NCI-H2081 (cell line): ENCODE results near the gene BBS1.
"Not testable (repeated sequence)": the region's sequence is repeated elsewhere in the genome, so short reads cannot be mapped to it uniquely, and the experiment has no call there.

ENCODE experiments used
- DNase-seq, 2 experiments: peaks; one replicate each; lab custom pipeline; 2025; lab: John Stamatoyannopoulos, UW

BBS1 gene

DNA sequence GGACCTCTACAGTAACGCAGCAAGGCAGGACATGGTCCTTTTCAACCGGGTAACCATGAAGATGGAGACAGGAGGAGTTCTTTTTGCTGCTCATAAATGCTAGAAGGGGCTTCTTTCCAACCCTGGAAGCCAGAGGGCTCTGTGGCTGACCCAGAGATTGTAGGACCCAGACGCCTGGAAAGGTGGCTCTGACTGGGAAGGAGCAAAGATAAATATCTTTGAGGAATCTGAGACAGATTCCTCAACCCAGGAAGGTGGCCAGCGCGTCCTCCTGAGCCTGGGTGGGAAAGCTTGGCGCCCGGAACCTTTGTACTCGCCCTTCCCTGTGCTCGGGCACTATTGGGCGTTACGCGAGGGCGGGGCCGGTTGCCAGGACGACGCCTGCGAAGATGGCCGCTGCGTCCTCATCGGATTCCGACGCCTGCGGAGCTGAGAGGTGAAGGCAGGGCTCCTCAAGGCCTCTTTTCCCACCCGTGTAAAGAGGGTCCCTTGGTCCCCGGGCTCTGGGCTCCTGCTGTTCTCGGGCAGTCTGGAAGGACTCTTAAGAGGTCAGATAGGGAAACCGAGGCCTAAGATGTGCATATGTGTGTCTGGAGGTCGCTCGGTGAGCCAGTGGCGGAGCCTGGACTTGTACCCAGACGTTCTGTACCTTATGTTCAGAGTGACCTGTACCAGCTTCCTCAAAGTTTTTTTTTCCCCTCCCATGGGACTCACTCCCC lies at the start of gene BBS1:
Gene BBS1, plus strand, starts transcription at position 365 of the 719 bp plus-strand sequence. Its CDS starts 25 bp downstream, at position 390.
- DNase-seq = peak; percentile 68 to 76

DNA sequence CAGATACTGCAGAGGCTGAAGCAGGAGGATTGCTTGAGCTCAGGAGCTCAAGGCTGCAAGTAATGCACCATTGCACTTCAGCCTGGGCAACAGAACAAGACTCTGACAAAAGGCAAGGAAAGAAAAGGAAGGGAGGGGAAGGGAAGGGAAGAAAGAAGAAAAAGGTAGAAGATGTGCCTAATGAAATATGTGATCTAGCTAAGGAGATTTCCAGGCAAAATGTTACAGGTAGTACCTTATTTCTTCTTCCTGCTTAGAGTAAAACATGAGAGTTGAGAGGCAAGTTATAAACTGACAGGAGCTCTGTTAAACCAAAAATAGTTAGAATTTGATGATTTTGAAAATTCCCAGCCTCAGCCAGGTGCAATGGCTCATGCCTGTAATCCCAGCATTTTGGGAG lies 48.4 kb upstream of the BBS1 start:
- no peak for DNase-seq

DNA sequence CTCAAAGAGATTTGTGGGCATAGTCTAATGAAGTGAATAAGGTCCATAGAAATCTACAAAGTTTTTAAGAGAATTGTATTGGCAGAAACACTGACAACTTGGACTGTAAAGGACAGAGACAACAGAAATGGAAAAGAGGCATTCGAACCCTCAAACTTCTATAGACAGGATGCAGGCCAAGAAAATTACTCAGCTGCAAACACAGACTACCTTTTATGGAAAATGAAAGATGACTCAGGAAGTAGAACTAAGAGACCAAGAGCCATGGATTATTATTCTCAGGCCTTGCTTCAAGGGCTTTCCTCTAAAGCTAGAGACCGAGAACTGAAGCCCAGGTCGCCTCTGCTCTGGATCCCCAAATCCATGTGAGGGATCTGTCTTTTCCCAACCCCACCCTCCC lies 47.5 kb upstream of the BBS1 start:
- no peak for DNase-seq

DNA sequence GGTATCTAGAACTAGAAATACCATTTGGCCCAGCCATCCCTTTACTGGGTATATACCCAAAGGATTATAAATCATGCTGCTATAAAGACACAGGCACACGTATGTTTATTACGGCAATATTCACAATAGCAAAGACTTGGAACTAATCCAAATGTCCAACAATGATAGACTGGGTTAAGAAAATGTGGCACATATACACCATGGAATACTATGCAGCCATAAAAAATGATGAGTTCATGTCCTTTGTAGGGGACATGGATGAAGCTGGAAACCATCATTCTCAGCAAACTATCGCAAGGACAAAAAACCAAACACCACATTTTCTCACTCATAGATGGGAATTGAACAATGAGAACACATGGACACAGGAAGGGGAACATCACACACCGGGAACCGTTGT lies 46.3 kb upstream of the BBS1 start:
- not testable (repeated sequence) for DNase-seq

DNA sequence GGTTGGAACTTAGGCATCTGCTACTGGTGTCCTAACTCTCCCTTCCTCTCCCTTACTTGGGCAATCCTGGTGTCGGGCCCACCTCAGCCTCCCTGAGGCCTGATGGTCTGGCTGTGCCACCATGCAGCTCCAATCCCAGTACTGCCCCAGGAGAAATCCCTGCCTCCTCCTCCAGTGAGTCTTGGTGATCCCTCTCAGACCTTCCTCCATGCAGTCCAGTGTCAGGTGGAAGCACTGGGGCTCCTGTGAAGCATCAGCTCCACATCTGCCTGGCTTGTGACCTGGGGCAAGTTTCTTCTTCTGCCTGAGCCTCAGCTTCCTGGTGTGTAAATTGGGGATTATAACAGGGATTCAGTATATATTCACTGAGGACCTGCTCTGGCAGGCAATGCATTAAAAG lies 45.5 kb upstream of the BBS1 start:
- no peak for DNase-seq

DNA sequence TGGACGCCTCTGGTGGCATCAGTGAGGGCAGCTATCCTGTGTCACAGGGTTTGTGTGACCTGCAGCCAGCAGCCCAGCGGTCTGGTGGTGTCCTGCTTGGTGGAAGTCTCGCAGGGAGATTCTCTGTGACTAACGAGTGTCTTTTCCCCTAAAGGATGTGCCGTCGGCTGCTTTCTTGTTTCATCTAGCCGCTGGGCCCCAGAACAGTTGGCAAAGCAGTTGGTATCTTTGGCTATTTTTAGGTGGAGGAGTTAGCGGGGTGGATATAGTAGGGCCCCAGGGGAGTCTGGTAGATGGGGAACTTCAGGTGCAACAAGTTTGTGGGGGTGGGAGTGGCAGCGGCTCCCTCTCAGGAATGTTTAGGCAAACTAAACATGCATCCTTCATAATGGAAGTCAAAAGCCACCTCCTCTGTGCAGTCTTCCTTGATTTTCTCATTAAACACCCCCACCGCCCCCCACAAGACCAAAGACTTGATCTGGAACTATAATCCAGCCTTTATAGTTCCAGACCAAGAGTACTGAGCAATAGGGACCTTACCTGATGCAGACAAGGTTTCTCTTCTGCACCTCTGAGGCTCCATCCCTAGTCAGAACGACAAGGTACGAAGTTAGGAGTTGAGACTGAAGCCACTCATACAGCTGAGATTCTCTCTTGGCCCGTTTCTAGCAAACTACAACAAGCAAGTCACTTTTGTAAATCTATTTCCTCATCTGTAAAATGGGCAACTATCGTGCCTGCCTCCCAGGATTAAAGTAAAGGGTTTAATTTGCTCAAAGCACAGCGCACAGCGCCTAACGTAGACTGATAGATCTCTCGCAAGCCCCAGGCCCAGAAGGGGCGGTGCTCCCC lies 44.8 kb upstream of the BBS1 start:
- DNase-seq = no peak

DNA sequence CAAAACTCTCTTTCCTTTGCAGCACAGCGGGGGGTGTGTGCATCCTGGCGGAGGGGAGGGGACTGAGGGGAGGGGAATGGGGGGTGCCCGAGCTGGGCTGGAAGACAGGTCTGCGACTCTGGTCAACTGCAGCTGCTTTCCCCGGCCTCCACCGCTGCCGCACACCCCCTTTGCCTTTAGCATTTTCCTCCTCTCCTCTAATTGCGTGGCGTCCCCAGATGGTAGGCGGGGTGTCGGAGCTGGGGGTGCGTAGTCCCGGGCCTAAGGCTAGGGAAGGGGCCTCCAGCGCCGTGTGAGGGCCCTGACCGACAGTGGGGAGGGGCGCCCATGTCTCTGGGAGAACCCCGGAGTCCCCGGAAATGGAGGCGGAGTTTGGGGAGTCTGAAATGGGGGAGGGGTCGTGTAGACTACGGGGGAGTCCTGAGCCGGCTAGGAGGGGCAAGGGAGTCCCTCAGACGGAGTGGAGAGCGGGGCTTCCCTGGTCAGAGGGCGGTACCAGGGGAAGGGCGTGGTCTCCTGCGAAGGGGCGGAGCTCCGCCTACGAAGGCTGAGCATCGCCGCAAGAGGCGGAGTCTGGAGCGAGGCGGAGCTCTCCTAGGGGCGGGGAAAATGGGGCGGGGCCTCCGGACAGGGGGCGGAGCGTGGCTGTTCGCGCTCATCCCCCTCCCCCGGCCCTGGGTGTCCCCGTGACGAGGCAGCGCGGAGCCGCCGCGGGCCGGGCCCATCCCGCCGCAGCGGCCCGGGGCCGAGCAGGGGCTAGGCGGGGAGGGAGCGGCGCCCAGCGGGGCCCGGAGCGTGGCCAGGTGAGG lies 44.0 kb upstream of the BBS1 start, which contains the start of gene PELI3:
Gene PELI3, plus strand, starts transcription at position 681 of the 809 bp plus-strand sequence. CDS start 1,224 bp downstream, outside the sequence.
- DNase-seq = peak; percentile 76 to 88

DNA sequence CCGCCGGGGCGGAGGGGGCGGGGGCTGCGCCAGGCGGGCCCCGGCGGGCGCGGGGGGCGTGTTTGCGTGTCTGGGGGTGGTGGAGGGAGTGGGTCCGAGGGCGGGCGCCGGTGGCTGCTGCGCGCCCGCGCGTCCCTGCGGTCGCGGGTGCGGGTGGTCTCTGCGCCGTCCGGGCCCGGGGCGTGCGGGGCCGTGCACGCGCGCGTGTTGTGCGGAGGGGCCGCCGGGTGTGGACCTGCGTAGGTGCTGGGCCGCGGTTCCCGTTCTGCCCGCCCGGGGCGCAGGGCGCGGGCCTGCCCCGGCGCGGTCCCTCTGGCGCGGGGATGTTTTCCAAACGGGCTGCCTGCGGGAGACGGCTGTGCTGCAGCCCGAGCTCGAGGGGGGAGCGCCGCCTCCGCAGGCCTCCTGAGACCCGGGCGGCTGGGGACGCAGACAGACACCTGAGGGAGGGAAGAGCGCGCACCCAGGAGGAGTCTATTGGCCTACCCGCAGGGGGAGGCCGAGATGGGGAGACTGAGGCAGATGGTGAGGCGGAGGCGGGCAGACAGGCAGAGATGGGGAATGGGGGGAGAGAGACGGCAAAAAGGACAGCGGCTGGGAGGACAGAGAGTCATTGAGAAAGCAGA lies 43.3 kb upstream of the BBS1 start:
- DNase-seq = no peak

DNA sequence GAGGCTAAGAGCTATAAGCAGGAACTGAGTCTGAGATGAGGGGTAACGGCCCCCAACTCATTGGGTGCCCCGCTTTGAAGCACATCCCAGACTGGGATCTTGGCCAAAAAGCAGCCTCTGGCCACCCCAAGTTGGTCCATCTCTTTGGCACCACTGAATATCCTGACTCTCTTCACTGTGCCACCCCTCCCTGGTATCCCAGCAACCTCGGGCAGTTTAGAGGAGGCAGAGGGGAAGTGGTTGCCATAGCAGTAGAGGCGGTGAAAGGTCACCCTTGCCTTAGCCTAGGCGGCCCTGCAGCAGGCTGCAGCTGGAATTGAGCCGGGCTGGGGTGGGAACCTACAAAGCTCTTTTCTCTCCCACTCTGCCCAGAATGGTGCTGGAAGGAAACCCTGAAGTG lies 42.7 kb upstream of the BBS1 start:
- peak in 1 of 2 experiments; percentile 20 for DNase-seq

DNA sequence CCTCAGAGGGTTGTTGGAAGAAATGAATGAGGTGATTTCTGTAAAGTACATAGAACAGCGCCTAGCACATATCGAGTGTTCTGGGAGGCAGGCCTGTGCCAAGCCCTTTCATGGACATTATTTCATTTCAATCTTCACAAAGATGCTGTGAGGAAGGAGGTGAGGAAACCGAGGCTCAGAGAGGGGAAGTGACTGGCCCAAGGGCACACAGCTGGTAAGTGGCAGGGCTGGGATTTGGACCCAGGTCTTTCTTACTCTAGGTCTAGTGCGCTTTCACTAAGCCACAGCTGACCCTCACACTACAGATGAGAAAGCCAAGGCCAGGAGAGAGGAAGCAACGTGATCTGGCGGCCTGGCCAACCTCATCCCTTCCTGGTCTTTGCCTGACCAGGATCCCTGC lies 41.7 kb upstream of the BBS1 start:
- DNase-seq = no peak

DNA sequence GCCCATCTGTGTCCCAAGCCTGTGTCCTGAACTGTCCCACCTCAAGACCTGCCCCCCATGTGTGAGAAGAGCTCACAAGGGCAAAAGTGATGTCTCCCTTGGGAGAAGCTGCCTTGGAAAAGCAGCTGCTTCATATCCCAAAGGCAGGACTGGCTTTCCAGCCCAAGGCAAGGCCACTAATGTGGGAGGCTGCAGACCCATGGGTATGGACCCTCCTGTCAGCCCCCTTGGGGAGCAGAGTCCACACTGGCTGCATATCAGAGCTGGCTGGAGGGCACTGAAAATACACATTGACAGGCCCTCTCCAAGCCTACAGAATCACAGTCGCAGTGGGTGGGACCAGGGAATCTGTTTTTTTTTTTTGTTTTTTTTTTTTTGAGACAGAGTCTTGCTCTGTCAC lies 41.0 kb upstream of the BBS1 start:
- DNase-seq = no peak

DNA sequence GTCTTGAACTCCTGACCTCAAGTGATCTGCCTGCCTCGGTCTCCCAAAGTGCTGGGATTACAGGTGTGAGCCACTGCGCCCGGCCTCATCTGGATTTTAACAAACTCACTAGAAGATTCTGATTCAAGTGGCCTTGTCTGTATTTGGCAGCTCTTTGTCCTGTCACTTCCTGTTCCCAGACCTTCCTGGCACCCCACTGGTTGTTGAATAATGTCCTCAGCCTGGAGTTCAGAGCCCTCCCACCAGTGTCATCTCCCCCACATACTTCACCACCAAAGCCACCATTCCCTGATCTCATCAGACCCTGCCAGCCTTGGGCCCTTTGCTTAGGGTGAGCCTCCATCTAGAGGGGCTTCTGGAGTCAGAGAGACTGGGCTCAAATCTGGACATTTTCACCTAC lies 40.4 kb upstream of the BBS1 start:
- no peak for DNase-seq

DNA sequence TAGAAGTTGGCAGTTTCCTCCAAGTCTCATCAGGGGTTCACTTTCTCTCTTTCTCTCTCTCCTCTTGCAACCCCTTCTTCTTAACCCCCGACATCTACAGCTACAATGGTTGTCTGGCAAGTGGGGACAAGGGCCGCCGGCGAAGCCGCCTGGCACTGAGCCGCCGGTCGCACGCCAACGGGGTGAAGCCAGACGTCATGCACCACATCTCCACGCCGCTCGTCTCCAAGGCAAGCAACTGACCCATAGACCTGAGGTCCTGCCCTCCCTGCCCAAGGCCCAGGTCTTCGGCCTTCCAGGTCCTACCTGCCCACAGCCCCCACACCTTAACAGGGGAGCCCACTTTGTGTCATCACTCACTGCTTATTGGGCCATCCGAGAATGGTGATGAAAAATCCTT lies 39.3 kb upstream of the BBS1 start:
- no peak for DNase-seq

DNA sequence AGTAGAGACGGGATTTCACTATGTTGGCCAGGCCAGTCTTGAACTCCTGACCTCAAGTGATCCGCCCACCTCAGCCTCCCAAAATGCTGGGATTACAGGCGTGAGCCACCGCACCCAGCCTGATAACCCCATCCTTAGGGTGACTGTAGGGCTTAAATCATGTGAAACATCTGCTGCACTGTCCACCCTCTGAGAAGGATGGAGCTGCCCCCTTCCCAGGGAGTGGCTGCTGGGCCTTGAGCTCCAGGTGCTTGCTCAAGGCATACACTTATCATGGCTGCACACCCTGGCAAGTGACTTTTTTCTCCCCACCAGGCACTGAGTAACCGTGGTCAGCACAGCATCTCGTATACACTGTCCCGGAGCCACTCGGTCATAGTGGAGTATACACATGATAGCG lies 38.4 kb upstream of the BBS1 start:
- DNase-seq = no peak

DNA sequence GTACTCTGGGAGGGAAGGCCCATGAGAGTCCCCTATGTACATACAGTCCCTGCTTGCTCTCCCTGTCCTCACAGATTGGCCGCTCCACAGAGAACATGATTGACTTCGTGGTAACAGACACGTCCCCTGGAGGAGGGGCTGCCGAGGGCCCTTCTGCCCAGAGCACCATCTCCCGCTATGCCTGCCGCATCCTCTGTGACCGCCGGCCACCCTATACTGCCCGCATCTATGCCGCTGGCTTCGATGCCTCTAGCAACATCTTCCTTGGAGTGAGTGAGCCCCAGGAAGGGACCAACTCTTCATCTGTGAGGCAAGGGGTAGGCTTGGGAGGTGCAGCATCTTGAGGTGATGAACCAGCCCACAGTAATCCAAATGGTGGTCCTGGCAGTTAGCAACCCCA lies 37.3 kb upstream of the BBS1 start:
- no peak for DNase-seq

DNA sequence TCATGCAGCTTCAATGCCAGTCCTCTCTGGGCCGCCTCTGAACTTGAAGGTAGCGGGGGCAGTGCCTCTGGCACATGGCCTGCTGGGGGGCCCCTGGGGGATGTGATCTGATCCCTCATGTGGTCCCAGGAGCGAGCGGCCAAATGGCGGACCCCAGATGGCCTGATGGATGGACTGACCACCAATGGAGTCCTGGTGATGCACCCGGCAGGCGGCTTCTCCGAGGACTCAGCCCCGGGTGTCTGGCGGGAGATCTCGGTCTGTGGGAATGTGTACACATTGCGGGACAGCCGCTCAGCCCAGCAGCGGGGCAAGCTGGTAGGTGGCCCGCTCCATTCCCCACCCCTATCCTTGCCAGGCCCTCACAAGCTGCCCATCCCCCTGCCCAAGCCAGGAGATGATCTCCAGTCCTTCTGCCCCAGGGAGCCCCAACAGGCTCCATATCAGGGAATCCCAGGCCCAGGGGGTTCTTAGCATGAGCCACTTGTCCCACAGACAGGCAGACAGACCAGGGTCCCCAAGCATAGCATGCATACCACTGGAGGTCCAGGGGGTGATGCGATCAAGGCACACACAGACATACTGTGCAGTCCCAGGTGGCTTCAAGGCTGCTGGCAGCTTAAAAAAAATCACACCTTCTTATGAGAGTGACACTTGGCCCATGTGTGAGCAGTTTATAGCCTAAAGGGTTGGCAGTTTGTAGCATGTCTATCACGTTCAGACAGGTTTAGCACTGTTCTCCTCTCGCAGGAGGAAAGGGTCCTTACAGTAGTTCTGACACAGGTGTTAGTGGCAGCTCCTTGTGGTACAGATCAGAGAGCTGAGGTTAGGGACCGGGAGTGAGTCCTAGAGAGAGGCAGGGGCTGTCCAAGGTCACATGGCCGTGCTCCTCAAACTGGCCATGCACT lies 36.6 kb upstream of the BBS1 start:
- DNase-seq = no peak

DNA sequence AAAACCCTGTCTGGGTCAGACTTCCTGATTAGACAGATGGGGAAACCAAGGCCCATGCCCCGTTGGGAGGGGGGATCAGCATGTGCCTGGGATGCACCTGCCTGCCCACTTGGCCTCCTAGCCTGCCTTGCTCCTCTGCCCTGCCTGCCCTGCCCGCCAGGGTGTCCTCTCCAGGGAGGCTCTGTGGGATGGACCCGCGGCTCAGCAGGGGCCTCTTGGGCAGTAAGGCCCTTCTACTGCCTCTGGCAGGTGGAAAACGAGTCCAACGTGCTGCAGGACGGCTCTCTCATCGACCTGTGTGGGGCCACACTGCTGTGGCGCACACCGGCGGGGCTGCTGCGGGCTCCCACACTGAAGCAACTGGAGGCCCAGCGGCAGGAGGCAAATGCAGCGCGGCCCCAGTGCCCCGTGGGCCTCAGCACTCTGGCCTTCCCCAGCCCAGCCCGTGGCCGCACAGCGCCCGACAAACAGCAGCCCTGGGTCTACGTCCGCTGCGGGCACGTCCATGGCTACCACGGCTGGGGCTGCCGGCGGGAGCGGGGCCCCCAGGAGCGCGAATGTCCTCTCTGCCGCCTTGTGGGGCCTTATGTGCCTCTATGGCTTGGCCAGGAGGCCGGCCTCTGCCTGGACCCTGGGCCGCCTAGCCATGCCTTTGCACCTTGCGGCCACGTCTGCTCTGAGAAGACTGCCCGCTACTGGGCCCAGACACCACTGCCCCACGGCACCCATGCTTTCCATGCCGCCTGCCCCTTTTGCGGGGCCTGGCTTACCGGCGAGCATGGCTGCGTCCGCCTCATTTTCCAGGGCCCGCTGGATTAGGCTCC lies 34.9 kb upstream of the BBS1 start:
- no peak for DNase-seq

DNA sequence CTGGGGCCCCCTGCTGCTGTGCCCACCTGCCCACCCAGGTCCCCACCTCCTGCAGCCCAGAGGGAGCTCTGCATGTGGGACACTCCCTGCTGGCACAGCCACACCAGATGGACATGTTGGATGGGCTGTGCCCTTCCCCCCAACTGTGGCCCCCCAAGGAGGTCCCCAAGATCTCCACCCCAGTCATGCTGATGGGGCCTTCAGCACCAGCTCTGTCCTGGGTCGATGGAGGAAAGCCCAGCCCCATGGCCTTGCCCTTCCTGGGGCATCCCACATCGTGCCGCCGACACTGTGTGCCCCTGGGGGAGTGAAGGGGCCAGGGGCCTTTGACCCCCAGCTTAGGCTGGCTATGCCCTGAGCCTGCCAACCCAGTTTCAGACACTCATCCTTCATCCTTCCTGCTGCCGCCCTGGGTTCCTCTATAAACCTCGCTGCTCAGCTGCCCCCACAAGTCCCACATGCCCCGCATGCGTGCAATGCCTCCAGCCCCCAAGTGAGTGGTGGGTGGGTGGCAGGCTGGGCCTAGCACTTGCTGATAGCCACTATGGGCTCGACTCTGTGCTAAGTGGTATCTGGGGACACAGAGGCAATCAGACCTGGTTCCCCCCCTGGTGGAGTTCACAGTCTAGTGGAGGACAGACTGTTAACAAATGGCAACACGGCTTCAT lies 34.1 kb upstream of the BBS1 start:
- DNase-seq = no peak

DNA sequence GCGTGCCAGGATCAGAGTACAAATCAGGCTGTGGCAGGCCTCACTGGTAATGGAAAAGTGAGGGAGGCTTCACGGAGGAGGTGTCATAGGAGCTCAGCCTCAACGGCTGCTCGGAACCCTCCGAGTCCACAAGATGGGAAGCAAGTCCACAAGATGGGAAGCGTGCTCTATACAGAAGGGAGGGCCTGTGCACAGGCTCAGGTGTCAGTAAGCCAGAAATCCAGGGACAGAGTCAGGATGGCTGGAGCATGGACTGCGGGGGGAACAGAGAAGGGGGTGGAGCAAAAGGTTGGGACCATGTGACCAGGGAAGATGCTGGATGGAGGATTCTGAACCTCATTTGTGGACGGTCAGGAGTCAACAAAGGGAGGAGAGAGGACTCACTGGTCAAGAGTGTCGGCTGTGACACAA lies 33.6 kb upstream of the BBS1 start:
- DNase-seq = no peak
